Medulla oblongata (tissue), 1 donor: Measurements from ENCODE around the gene MAGI2.

ENCODE experiments used
- DNase-seq: peaks from one replicate; pipeline ENCODE4 v3.0.0-alpha.2; 2015; ENCODE audit errors: extremely low spot score

Gene MAGI2

GRCh38 chr7:79258826-79259225 is 194.6 kb downstream of the MAGI2 start:
- DNase-seq, result no peak

GRCh38 chr7:79257959-79258358 is 195.5 kb downstream of the MAGI2 start:
- DNase-seq, result no peak

GRCh38 chr7:79245623-79246249 is 207.7 kb downstream of the MAGI2 start:
- DNase-seq, result no peak

- no peak for DNase-seq
Measured at GRCh38 chr7:79244482-79244881, 209.0 kb downstream of the MAGI2 start.

GRCh38 chr7:79241288-79242060 is 212.0 kb downstream of the MAGI2 start:
- no peak for DNase-seq

GRCh38 chr7:79240413-79240812 is 213.1 kb downstream of the MAGI2 start:
- DNase-seq, result no peak

GRCh38 chr7:79236352-79237028 is 217.0 kb downstream of the MAGI2 start:
- no peak for DNase-seq

- no peak for DNase-seq
Measured at GRCh38 chr7:79227044-79227443, 226.4 kb downstream of the MAGI2 start.

- DNase-seq, result no peak
Measured at GRCh38 chr7:79221211-79221610, 232.3 kb downstream of the MAGI2 start.

GRCh38 chr7:79217976-79218626 is 235.4 kb downstream of the MAGI2 start:
- no peak for DNase-seq

GRCh38 chr7:79217468-79217867 is 236.0 kb downstream of the MAGI2 start:
- DNase-seq, result no peak

GRCh38 chr7:79216236-79216635 is 237.2 kb downstream of the MAGI2 start:
- DNase-seq, result no peak

GRCh38 chr7:79212334-79212733 is 241.1 kb downstream of the MAGI2 start:
- DNase-seq, result no peak

- no peak for DNase-seq
Measured at GRCh38 chr7:79211724-79212123, 241.7 kb downstream of the MAGI2 start.

- DNase-seq, result no peak
Measured at GRCh38 chr7:79199961-79200360, 253.5 kb downstream of the MAGI2 start.

GRCh38 chr7:79199266-79199665 is 254.2 kb downstream of the MAGI2 start:
- DNase-seq, result no peak

GRCh38 chr7:79185605-79186004 is 267.9 kb downstream of the MAGI2 start:
- no peak for DNase-seq

- no peak for DNase-seq
Measured at GRCh38 chr7:79182283-79182682, 271.2 kb downstream of the MAGI2 start.

- DNase-seq, result no peak
Measured at GRCh38 chr7:79180533-79180932, 272.9 kb downstream of the MAGI2 start.

GRCh38 chr7:79176859-79177477 is 276.5 kb downstream of the MAGI2 start:
- DNase-seq, result peak; percentile 84

- no peak for DNase-seq
Measured at GRCh38 chr7:79175374-79175773, 278.1 kb downstream of the MAGI2 start.

- no peak for DNase-seq
Measured at GRCh38 chr7:79165225-79165624, 288.2 kb downstream of the MAGI2 start.
